ENCODE results near the gene SKIDA1.

DNA sequence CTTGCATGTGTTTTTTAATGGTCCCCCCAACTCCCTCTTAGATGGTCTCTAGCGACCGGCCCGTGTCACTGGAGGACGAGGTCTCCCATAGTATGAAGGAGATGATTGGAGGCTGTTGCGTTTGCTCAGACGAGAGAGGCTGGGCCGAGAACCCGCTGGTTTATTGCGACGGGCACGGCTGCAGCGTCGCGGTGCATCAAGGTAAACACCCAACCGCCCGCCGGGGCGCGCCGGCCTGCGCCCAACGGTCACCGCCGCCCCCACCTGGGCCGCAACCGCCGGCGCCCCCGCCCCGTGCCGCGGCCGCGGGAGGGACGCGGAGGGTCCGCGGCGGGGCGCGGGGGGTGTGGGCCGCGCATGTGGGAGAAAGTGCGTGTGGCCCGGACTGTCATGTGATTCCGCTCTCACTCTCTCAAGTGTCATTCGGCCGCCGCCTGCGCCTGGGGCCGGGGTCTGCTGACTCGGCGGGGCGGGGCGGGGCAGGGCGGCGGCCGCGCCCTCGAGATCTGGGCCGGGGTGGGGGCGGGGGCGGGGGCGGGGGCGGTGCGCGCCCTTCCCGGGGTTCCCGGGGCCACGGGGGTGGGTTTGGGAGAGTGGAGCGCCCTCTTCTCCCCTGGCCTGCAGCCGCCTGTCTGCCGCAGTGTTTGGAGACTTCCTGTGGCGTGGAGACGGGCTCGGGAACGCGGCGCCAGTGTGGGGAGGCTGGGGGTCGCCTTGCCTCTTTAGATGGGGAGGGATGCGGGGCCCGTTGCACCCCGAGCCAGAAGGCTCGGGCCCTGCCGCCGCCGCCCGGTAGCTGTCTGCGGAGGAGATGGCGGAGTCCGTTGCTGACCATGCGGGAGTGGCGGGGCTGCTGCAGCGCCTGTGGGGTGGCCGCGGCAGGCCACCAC is 9.4 kb upstream of the SKIDA1 start:
- TF ChIP-seq, protein P1, sequence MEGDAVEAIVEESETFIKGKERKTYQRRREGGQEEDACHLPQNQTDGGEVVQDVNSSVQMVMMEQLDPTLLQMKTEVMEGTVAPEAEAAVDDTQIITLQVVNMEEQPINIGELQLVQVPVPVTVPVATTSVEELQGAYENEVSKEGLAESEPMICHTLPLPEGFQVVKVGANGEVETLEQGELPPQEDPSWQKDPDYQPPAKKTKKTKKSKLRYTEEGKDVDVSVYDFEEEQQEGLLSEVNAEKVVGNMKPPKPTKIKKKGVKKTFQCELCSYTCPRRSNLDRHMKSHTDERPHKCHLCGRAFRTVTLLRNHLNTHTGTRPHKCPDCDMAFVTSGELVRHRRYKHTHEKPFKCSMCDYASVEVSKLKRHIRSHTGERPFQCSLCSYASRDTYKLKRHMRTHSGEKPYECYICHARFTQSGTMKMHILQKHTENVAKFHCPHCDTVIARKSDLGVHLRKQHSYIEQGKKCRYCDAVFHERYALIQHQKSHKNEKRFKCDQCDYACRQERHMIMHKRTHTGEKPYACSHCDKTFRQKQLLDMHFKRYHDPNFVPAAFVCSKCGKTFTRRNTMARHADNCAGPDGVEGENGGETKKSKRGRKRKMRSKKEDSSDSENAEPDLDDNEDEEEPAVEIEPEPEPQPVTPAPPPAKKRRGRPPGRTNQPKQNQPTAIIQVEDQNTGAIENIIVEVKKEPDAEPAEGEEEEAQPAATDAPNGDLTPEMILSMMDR (conservative IDR thresholded peaks at IDR 0.05 in 1 of 2, IDR thresholded peaks at IDR 0.05 in 1 of 2; ENCODE audit: extremely low read depth in 1 of 2, insufficient read depth in 1 of 2, low read depth in 1 of 2, low read length in 2 of 2) = no peak
- TF ChIP-seq EZH2 (IDR thresholded peaks at IDR 0.05; ENCODE audit: borderline replicate concordance, low read length) = no peak
